DMS79 treated with DMSO at 0.1 percent for 48 hours (cell line): Measurements from ENCODE around the gene FDX2.
A peak's percentile ranks its signal among the peaks of the same experiment; 100 is the strongest.
"Not testable (repeated sequence)": the region's sequence is repeated elsewhere in the genome, so short reads cannot be mapped to it uniquely, and the experiment has no call there.

ENCODE experiments used
- DNase-seq: peaks from one replicate; lab custom pipeline; 2025; lab: John Stamatoyannopoulos, UW

Gene FDX2

DNA sequence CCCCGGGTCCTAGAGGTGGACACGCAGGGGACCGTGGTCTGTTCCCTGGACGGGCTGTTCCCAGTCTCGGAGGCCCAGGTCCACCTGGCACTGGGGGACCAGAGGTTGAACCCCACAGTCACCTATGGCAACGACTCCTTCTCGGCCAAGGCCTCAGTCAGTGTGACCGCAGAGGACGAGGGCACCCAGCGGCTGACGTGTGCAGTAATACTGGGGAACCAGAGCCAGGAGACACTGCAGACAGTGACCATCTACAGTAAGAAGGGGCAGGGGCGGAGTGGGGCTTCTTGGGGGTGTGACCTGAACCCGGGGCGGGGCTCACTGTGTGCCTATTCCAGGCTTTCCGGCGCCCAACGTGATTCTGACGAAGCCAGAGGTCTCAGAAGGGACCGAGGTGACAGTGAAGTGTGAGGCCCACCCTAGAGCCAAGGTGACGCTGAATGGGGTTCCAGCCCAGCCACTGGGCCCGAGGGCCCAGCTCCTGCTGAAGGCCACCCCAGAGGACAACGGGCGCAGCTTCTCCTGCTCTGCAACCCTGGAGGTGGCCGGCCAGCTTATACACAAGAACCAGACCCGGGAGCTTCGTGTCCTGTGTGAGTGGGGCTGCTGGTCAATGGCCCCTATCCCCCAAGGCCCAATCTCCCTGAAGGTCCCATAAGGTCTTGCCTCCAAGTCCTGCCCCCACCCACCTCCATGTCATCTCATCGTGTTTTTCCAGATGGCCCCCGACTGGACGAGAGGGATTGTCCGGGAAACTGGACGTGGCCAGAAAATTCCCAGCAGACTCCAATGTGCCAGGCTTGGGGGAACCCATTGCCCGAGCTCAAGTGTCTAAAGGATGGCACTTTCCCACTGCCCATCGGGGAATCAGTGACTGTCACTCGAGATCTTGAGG lies 31.5 kb downstream of the FDX2 start:
- no peak for DNase-seq

DNA sequence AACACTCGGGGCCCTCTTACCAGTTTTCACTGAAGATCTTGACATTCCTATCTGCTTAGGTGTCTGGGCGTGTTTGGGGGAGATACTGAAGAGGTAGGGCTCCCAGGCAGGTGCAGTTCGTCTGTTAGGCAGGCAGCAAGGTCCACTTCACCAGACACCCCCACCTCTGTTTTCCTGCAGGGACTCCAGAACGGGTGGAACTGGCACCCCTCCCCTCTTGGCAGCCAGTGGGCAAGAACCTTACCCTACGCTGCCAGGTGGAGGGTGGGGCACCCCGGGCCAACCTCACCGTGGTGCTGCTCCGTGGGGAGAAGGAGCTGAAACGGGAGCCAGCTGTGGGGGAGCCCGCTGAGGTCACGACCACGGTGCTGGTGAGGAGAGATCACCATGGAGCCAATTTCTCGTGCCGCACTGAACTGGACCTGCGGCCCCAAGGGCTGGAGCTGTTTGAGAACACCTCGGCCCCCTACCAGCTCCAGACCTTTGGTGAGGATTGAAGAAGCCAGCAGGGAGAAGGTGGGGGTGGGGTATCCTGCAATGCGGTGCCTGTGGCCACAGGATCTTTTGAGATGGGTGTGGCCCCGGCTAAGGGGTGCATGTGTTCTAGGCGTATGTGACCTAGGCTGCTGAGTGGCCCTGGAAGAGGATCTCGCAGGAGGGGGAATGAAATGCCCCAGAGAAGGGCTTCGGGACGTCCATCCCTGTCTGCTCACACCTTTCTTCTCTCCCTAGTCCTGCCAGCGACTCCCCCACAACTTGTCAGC lies 32.3 kb downstream of the FDX2 start:
- no peak for DNase-seq

GRCh38 chr19:10282043-10282442 lies 33.8 kb downstream of the FDX2 start:
- DNase-seq: not testable (repeated sequence)

DNA sequence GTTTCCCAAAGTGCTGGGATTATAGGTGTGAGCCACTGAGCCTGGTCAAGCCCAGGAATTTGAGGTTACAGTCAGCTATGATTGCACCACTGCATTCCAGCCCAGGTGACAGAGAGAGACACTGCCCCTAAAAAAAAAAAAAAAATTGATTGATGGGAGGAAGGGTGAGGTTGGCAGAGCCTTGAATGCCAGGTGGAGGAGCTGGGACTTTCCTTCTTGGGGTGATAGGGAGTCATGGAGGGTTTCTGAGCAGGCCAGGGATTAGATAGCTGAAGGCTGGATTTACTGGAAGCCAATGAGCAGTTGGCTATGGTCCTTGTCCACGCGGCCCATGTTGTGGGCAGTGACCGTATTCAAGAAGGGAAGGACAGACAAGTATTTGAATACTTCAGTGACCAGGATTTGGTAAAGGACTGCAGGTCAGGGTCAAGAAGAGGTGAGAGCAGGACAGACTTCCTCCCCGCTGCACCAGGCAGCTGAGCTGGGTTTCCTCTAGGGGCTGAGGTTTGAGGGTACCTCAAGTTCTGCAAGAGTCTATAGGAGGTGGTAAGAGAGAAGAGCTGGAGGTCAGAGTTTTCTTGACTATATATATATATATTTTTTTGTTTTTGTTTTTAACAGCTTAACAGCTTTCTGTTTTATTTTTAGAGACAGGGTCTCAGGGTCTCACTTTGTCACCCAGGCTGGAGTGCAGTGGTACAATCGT lies 35.9 kb downstream of the FDX2 start:
- DNase-seq: no peak

- DNase-seq: no peak
These were observed 36.9 kb downstream of the FDX2 start for GRCh38 chr19:10278935-10279334.

DNA sequence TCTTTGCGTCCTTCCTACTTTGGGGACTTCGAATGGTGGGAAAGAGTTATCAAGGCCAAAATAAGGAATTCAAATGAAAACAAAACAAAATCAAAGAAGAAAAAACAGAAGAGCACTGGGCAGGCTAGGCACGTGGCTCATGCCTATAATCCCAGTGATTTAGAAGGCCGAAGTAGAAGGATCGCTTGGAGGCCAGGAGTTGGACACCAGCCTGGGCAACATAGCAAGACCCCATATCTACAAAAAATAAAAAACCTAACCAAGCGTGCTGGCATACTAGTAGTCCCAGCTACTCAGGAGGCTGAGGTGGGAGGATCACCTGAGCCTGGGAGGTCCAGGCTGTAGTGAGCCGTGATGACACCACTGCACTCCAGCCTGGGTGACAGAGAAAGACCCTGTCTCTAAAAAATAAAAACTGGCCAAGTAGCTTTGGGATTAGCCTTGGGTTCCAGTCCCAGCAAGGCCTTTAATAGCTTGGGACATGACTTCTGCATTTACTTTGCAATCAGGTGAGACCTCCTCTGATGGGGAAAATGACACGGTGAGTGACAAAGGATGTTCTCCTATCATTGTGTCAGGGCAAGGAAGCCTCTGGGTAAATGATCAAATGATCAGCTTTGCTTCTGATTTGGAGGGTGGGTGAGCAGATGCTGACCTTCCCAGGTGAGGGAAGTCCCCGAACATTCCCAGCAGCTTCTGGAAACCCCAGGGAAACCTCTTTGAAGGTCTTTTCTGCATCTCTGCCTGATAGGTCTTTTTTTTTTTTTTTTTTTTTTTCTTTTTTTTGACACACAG lies 37.8 kb downstream of the FDX2 start:
- no peak for DNase-seq

GRCh38 chr19:10274589-10274988 lies 41.2 kb downstream of the FDX2 start:
- DNase-seq: no peak

GRCh38 chr19:10271543-10272086 lies 44.2 kb downstream of the FDX2 start:
- DNase-seq: no peak

GRCh38 chr19:10270616-10271394 lies 45.0 kb downstream of the FDX2 start, which contains the start of gene ICAM1:
ICAM1 (plus strand) TSS chr19:10271120; CDS start chr19:10271160, 40 bp downstream.
- peak; percentile 50 for DNase-seq

GRCh38 chr19:10270180-10270615 lies 45.6 kb downstream of the FDX2 start:
- DNase-seq: no peak

GRCh38 chr19:10269333-10270179 lies 46.3 kb downstream of the FDX2 start:
- DNase-seq: peak; percentile 42

DNA sequence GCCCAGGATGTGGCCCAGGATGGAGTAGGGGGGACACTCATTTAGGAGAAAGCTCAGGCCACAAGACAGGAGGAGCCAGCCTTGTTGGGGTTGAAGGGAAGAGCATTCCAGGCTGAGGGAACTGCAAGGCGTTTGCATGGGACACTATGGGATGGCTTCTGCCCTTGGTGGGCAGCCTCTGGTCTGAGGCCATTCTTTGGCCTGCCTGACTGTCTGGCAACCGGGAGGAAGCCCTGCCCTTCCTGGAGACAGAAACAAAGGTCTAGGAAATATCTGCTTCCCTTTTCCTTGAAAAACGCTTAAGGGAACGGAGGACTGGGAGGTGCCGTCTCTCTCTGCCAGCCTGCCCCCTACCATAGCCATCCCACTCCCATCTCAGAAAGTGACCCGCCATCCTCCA lies 47.7 kb downstream of the FDX2 start:
- no peak for DNase-seq

DNA sequence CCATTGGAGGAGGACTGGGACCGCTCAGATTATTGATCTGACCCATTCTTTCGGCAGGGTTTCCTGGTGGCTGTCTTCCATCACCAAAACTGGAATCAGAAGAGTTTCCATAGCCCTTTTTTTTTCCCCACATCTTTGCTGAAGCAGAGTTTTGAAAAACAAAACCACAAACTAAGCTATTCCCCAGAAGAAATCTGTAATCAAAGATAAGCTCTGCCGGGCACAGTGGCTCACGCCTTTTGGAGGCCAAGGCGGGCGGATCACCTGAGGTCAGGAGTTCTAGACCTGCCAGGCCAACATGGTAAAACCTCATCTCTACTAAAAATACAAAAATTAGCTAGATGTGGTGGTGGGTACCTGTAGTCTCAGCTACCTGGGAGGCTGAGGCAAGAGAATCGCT lies 49.1 kb downstream of the FDX2 start:
- no peak for DNase-seq

DNA sequence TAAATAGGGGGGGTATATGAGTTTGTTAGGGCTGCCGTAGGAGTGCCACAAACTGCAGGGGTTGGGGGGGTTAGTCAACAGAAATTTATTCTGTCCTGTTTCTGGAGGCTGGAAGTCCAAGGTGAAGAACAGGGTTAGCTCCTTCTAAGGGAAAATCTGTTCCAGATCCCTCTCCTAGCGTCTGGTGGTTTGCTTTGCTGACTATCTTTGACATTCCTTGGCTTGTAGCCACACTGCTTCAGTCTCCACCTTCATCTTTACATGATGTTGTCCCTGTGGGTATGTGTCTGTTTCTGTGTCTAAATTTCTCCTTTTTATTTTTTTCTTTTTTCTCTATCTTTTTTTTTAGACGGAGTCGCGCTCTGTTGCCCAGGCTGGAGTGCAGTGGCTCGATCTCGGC lies 53.0 kb downstream of the FDX2 start:
- no peak for DNase-seq

GRCh38 chr19:10260141-10260584 lies 55.7 kb downstream of the FDX2 start:
- DNase-seq: no peak
